Activated T-helper 2 cell treated with anti-CD3 and anti-CD28 coated beads, Interferon-gamma antibody, Interleukin-2, Interleukin-4, amounts not matched to agents 10 μg/mL and 5 μg/mL and 100 μg/mL, durations not matched to agents 14 hours and 24 hours and 36 hours (primary cell): Measurements from ENCODE around the gene MRPL45. TPM values are rescaled to one million over a fixed set of nuclear protein-coding genes. Genes with fewer than 3 reads are reported as not detected.

Experiments used
- DNase-seq: peaks from one replicate; pipeline ENCODE4 v3.0.0; 2021; ENCODE audit warnings: low spot score
- H3K27ac Mint-ChIP-seq: one replicate; pipeline ENCODE4 v1.8.0; 2021; ENCODE audit warnings: mixed read lengths
- H3K27me3 Mint-ChIP-seq: one replicate; pipeline ENCODE4 v1.8.0; 2021; ENCODE audit warnings: low read depth, mixed read lengths
- H3K36me3 Mint-ChIP-seq: one replicate; pipeline ENCODE4 v1.8.0; 2021; ENCODE audit warnings: low read depth, mixed read lengths
- H3K4me1 Mint-ChIP-seq: one replicate; pipeline ENCODE4 v1.8.0; 2021; ENCODE audit warnings: low read depth, mixed read lengths
- H3K4me3 Mint-ChIP-seq: one replicate; pipeline ENCODE4 v1.8.0; 2021; ENCODE audit warnings: low read depth, mild to moderate bottlenecking, moderate library complexity, mixed read lengths
- H3K9me3 Mint-ChIP-seq: one replicate; pipeline ENCODE4 v1.8.0; 2021; ENCODE audit warnings: mixed read lengths
- intact Hi-C: fragments of 100-400 bp; cut with micrococcal nuclease; formaldehyde crosslinking; loops from one replicate; pipeline ENCODE4 v1.15.1; 2023
- total RNA-seq: library from RNA; stranded (reverse); gene quantifications from 2 replicates; pipeline ENCODE4 v1.2.3, GENCODE V29; 2022

The MRPL45 gene
- total RNA-seq, 1 donor from 2014 or later, result 43.5 TPM

- no peaks in the 10 kb centered on the region for H3K27me3 Mint-ChIP-seq
- no peak overlapping the region for H3K27ac Mint-ChIP-seq
- no peaks in the 10 kb centered on the region for H3K9me3 Mint-ChIP-seq
- intact Hi-C loops, result no loop called here
- no peak for DNase-seq
- peaks cover 8% of the 10 kb centered on the region for H3K36me3 Mint-ChIP-seq
- peaks cover 33% of the 10 kb centered on the region for H3K4me1 Mint-ChIP-seq
- no peak overlapping the region for H3K4me3 Mint-ChIP-seq
Measured at GRCh38 chr17:38355251-38355650, 58.3 kb downstream of the MRPL45 start.

- no peaks in the 10 kb centered on the region for H3K9me3 Mint-ChIP-seq
- intact Hi-C loops, result no loop called here
- no peaks in the 10 kb centered on the region for H3K27me3 Mint-ChIP-seq
- H3K27ac Mint-ChIP-seq, result no peak overlapping the region
- no peak overlapping the region for H3K4me3 Mint-ChIP-seq
- H3K4me1 Mint-ChIP-seq, result peaks cover 29% of the 10 kb centered on the region
- H3K36me3 Mint-ChIP-seq, result peaks cover 8% of the 10 kb centered on the region
- no peak for DNase-seq
Measured at GRCh38 chr17:38357486-38358123, 60.6 kb downstream of the MRPL45 start.

- Mint-ChIP-seq H3K27me3 (no peaks in the 10 kb centered on the region), H3K4me1 (peaks cover 21% of the 10 kb centered on the region), H3K4me3 (no peak overlapping the region), H3K9me3 (no peaks in the 10 kb centered on the region), H3K36me3 (peaks cover 6% of the 10 kb centered on the region), H3K27ac (no peak overlapping the region)
- DNase-seq, result no peak
- intact Hi-C loops, result no loop called here
Measured at GRCh38 chr17:38358586-38359513, 61.9 kb downstream of the MRPL45 start.

- no peak overlapping the region for H3K4me3 Mint-ChIP-seq
- H3K36me3 Mint-ChIP-seq, result peaks cover 1% of the 10 kb centered on the region
- intact Hi-C loops, result no loop called here
- no peak for DNase-seq
- no peaks in the 10 kb centered on the region for H3K27me3 Mint-ChIP-seq
- H3K4me1 Mint-ChIP-seq, result peaks cover 1% of the 10 kb centered on the region
- no peak overlapping the region for H3K27ac Mint-ChIP-seq
- no peaks in the 10 kb centered on the region for H3K9me3 Mint-ChIP-seq
Measured at GRCh38 chr17:38361694-38362465, 64.9 kb downstream of the MRPL45 start.

- H3K36me3 Mint-ChIP-seq, result peaks cover 4% of the 10 kb centered on the region
- H3K27ac Mint-ChIP-seq, result no peak overlapping the region
- intact Hi-C loops, result no loop called here
Measured at GRCh38 chr17:38363016-38363415, 66.0 kb downstream of the MRPL45 start.

GRCh38 chr17:38364741-38365140 is 67.8 kb downstream of the MRPL45 start:
- DNase-seq, result no peak
- H3K27me3 Mint-ChIP-seq, result no peaks in the 10 kb centered on the region
- no peak overlapping the region for H3K27ac Mint-ChIP-seq
- H3K36me3 Mint-ChIP-seq, result peaks cover 16% of the 10 kb centered on the region
- no peak overlapping the region for H3K4me3 Mint-ChIP-seq
- no peaks in the 10 kb centered on the region for H3K4me1 Mint-ChIP-seq
- intact Hi-C loops, result no loop called here
- no peaks in the 10 kb centered on the region for H3K9me3 Mint-ChIP-seq

More at GRCh38 chr17:38363016-38363415, 66.0 kb downstream of the MRPL45 start:
- H3K27me3 Mint-ChIP-seq, result no peaks in the 10 kb centered on the region
- no peak overlapping the region for H3K4me3 Mint-ChIP-seq
- no peaks in the 10 kb centered on the region for H3K4me1 Mint-ChIP-seq
- DNase-seq, result no peak
- H3K9me3 Mint-ChIP-seq, result no peaks in the 10 kb centered on the region

GRCh38 chr17:38369124-38369886 is 72.3 kb downstream of the MRPL45 start:
- Mint-ChIP-seq H3K36me3 (peaks cover 40% of the 10 kb centered on the region), H3K4me1 (peaks cover under 1% of the 10 kb centered on the region), H3K9me3 (peaks cover 1% of the 10 kb centered on the region), H3K4me3 (no peak overlapping the region), H3K27ac (no peak overlapping the region), H3K27me3 (no peaks in the 10 kb centered on the region)
- intact Hi-C loops, result no loop called here
- no peak for DNase-seq

Other genes with a start within 250 kb of the MRPL45 start
- not detected in 2 replicates for gene TBC1D3C, start 228.5 kb upstream of the MRPL45 start, total RNA-seq
- gene TBC1D3E, start 169.2 kb upstream of the MRPL45 start, total RNA-seq, result not detected in 2 replicates
- gene TBC1D3, start 104.6 kb upstream of the MRPL45 start, total RNA-seq, result not detected in 2 replicates
- not detected in 2 replicates for gene GPR179, start 46.8 kb downstream of the MRPL45 start, total RNA-seq
- 25.9 and 30.5 TPM in 2 replicates for gene SOCS7, start 54.7 kb downstream of the MRPL45 start, total RNA-seq
- 0.32 and 1.2 TPM in 2 replicates for gene ARHGAP23, start 131.3 kb downstream of the MRPL45 start, total RNA-seq